Neural crest cell (in vitro differentiated cells): ENCODE results near the gene GPR15. TPM values are rescaled to one million over a fixed set of nuclear protein-coding genes. Genes with fewer than 3 reads are reported as not detected.

ENCODE experiments used
- DNase-seq: peaks from one replicate; pipeline ENCODE4 v3.0.0; 2021; ENCODE audit warnings: low read depth, mixed read lengths, low spot score
- H3K27ac Mint-ChIP-seq: one replicate; pipeline ENCODE4 v1.8.0; 2021; ENCODE audit warnings: mild to moderate bottlenecking, mixed read lengths; ENCODE audit not compliant: unreplicated experiment
- H3K27me3 Mint-ChIP-seq: 2 replicates; pipeline ENCODE4 v1.8.0; 2021; ENCODE audit warnings: low read depth, mild to moderate bottlenecking, mixed read lengths
- H3K36me3 Mint-ChIP-seq: 2 replicates; pipeline ENCODE4 v1.8.0; 2021; ENCODE audit warnings: low read depth, mild to moderate bottlenecking, mixed read lengths
- H3K4me1 Mint-ChIP-seq: 2 replicates; pipeline ENCODE4 v1.8.0; 2021; ENCODE audit warnings: mixed read lengths
- H3K4me3 Mint-ChIP-seq: one replicate; pipeline ENCODE4 v1.8.0; 2021; ENCODE audit warnings: mild to moderate bottlenecking, mixed read lengths
- H3K9me3 Mint-ChIP-seq: 2 replicates; pipeline ENCODE4 v1.8.0; 2021; ENCODE audit warnings: mixed read lengths
- total RNA-seq: library from RNA; stranded (reverse); gene quantifications from 2 replicates; pipeline ENCODE4 v1.2.1, GENCODE V29; 2021
- TF ChIP-seq, protein P1 (sequence below): fragments of 200-600 bp; sonication (generic); conservative IDR thresholded peaks from 2 replicates; pipeline ENCODE4 v1.5.0; 2021; ENCODE audit warnings: antibody characterized with exemption, mild to moderate bottlenecking

Gene GPR15
- total RNA-seq, 1 donor from 2014 or later = not detected

DNA sequence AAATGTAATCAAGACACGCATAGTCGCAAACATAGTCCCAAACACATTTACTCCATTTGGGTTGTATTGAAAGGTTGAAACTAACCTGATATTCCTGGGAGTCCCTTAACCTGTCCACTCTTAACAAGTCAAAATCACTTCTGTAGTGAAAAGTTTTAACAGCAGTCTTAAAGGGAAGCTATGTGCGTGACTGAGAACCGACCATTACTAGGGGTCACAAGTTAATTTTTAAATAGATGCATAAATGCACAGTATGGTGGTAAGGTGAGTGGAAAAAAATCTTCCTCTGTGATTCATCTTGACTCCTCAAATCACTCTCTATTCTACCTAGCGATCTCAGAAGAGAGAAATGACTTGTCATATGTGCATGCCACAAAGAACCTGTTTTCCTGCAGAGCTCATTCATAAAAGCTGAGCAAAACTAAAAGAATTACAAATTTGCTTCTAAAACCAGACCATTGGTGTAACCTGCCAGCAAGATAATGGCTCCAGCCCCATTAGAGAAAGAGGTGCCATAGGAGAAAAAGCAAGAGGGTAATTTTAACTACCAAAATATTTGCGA, 4.8 kb downstream of the GPR15 start:
- Mint-ChIP-seq H3K4me3 (no peak overlapping the region), H3K27me3 (no peaks in the 10 kb centered on the region), H3K27ac (no peak overlapping the region), H3K36me3 (no peaks in the 10 kb centered on the region), H3K9me3 (no peaks in the 10 kb centered on the region), H3K4me1 (no peaks in the 10 kb centered on the region)
- TF ChIP-seq, protein P1, sequence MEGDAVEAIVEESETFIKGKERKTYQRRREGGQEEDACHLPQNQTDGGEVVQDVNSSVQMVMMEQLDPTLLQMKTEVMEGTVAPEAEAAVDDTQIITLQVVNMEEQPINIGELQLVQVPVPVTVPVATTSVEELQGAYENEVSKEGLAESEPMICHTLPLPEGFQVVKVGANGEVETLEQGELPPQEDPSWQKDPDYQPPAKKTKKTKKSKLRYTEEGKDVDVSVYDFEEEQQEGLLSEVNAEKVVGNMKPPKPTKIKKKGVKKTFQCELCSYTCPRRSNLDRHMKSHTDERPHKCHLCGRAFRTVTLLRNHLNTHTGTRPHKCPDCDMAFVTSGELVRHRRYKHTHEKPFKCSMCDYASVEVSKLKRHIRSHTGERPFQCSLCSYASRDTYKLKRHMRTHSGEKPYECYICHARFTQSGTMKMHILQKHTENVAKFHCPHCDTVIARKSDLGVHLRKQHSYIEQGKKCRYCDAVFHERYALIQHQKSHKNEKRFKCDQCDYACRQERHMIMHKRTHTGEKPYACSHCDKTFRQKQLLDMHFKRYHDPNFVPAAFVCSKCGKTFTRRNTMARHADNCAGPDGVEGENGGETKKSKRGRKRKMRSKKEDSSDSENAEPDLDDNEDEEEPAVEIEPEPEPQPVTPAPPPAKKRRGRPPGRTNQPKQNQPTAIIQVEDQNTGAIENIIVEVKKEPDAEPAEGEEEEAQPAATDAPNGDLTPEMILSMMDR = no peak
- no peak for DNase-seq

DNA sequence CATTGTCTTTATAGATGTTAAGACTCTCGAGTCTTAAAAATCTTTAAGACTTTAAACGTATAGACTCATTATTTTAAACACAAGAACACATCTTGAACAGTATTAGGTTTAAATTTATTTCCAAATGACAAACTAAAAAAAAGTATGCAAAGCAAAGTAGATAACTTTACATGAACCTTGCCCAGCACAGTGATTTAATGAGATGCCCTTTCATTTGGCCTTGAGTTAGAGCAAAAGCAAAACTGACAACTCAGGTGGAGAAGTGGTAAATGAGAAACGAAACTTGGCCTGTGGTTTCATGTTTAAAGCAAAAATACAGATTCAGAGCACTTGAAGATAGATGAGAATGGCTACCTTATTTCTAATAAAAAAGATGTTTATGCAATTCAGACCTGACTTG, 8.6 kb downstream of the GPR15 start:
- no peak overlapping the region for H3K4me3 Mint-ChIP-seq
- DNase-seq = no peak
- H3K9me3 Mint-ChIP-seq = no peaks in the 10 kb centered on the region
- no peaks in the 10 kb centered on the region for H3K27me3 Mint-ChIP-seq
- no peaks in the 10 kb centered on the region for H3K36me3 Mint-ChIP-seq
- TF ChIP-seq, protein P1 = no peak
- no peaks in the 10 kb centered on the region for H3K4me1 Mint-ChIP-seq
- no peak overlapping the region for H3K27ac Mint-ChIP-seq

DNA sequence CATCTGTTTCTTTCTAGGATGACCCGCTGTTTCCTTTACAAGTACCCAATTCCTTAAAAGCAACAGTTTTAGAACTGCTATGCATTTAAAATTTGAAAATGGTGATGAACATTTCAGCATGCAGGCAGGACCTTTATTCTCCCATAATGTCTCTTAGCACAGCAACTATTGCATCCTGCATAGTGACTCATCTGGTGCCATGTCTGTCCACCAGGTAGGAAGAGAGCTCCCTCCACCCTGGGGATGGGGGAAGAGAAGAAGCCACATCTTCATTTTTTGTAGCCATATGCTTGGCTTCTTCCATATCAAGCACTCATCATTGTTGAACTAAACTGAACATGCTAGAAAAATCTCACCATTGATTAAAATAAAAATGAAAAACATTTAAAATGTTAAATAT, 9.9 kb downstream of the GPR15 start:
- Mint-ChIP-seq H3K4me3 (no peak overlapping the region), H3K9me3 (no peaks in the 10 kb centered on the region), H3K27ac (no peak overlapping the region), H3K4me1 (no peaks in the 10 kb centered on the region), H3K36me3 (no peaks in the 10 kb centered on the region), H3K27me3 (no peaks in the 10 kb centered on the region)
- TF ChIP-seq, protein P1 = no peak
- no peak for DNase-seq

DNA sequence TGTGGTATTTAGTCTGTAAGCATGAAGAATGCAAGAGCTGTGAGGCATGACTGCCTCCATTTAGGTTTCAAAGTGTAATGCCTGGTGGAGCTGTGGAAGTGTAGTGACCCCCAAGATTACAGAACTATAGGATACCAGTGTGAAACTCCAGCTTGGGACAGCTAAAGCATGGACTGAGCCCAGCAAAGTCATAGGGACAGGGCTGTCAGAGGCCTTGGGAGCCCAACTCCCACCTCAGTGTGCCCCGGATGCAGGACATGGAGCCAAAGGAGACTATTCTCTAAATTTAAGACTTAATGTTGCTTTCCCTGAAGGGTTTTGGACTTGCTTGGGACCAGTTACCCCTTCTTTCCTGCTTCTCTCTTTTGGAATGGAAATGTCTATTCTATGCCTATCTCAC, 10.8 kb downstream of the GPR15 start:
- no peak overlapping the region for H3K27ac Mint-ChIP-seq

DNA sequence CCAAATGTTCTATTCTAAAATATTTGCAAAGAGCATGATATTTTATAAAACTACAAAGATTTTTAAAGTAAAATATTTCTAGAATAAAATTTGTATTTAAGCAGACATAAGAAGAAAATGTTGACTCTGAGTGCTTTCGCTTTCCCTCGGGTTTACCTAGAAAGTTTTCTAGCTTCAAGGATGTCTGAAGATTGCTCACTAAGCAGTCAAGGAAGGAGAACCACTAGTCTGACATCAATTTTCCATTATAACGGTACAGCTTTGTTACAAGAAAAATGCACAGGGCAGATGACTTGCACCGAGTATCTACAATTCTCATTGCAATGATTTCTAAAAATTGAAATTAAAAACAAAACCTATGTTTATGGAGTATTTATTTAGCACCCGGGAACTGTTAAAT, 14.2 kb downstream of the GPR15 start:
- Mint-ChIP-seq H3K27ac (no peak overlapping the region), H3K36me3 (no peaks in the 10 kb centered on the region), H3K9me3 (no peaks in the 10 kb centered on the region), H3K4me3 (no peak overlapping the region), H3K27me3 (no peaks in the 10 kb centered on the region), H3K4me1 (no peaks in the 10 kb centered on the region)
- TF ChIP-seq, protein P1 = no peak
- DNase-seq = no peak

More for the DNA sequence above, 10.8 kb downstream of the GPR15 start:
- no peak for DNase-seq
- no peak overlapping the region for H3K4me3 Mint-ChIP-seq
- TF ChIP-seq, protein P1 = no peak
- no peaks in the 10 kb centered on the region for H3K9me3 Mint-ChIP-seq
- H3K36me3 Mint-ChIP-seq = no peaks in the 10 kb centered on the region
- no peaks in the 10 kb centered on the region for H3K4me1 Mint-ChIP-seq
- no peaks in the 10 kb centered on the region for H3K27me3 Mint-ChIP-seq

DNA sequence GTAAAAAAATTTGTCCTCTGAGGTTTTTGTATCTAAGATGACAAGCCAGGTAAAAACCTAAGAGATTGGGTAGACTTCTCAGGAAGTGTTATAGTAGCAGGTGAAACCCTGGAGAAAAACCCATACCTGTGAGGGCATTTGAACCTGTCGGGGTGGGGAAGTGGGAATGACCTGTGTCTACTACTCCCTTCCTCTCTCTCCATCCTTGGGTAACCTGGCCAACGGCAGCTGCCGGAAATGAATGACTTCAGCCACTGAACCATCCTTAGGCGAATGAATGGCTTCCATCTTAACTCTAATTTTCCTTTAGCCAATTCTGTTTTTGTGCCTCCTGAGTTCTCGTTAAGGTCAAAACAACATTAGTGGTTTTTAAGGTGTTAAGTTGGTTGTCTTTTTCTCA, 16.8 kb downstream of the GPR15 start:
- no peak for DNase-seq
- TF ChIP-seq, protein P1 = no peak
- no peaks in the 10 kb centered on the region for H3K9me3 Mint-ChIP-seq
- H3K4me3 Mint-ChIP-seq = no peak overlapping the region
- H3K36me3 Mint-ChIP-seq = no peaks in the 10 kb centered on the region
- H3K27me3 Mint-ChIP-seq = no peaks in the 10 kb centered on the region
- no peak overlapping the region for H3K27ac Mint-ChIP-seq
- H3K4me1 Mint-ChIP-seq = no peaks in the 10 kb centered on the region
